ENCODE measurements around the gene ZFAND6.

DNA sequence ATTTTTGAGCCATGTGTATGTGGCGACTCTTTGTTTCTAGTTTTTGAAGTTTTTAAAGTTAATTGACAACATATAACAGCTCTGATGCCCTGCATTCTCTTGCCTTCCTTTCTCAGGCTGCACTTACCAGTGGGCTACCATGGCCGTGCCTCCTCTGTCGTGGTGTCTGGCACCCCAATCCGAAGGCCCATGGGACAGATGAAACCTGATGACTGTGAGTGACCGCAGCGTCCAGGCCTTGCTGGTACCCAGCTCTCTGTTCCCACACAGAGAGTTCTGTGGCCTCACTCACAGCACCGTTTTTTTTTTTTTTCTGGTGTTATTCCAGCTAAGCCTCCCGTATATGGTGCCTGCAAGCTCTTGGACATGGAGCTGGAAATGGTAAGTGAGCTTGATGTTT lies 108.5 kb downstream of the ZFAND6 start:
- TF ChIP-seq POLR2AphosphoS5 (IDR thresholded peaks at IDR 0.05; ENCODE audit: borderline replicate concordance, low read depth, low read length) (no peak), EZH2 (IDR thresholded peaks at IDR 0.05) (no peak), FOXP2 (optimal IDR thresholded peaks at IDR 0.05; ENCODE audit: control extremely low read depth, extremely low read length, insufficient read depth) (no peak)

Data from SK-N-MC (cell line).